ENCODE data around the gene TFPT. TPM values are rescaled to one million over a fixed set of nuclear protein-coding genes. Genes with fewer than 3 reads are reported as not detected.

The TFPT gene, protein sequence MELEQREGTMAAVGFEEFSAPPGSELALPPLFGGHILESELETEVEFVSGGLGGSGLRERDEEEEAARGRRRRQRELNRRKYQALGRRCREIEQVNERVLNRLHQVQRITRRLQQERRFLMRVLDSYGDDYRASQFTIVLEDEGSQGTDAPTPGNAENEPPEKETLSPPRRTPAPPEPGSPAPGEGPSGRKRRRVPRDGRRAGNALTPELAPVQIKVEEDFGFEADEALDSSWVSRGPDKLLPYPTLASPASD
- 10 to 100 TPM; 31.4 to 47.3 TPM for total RNA-seq

DNA sequence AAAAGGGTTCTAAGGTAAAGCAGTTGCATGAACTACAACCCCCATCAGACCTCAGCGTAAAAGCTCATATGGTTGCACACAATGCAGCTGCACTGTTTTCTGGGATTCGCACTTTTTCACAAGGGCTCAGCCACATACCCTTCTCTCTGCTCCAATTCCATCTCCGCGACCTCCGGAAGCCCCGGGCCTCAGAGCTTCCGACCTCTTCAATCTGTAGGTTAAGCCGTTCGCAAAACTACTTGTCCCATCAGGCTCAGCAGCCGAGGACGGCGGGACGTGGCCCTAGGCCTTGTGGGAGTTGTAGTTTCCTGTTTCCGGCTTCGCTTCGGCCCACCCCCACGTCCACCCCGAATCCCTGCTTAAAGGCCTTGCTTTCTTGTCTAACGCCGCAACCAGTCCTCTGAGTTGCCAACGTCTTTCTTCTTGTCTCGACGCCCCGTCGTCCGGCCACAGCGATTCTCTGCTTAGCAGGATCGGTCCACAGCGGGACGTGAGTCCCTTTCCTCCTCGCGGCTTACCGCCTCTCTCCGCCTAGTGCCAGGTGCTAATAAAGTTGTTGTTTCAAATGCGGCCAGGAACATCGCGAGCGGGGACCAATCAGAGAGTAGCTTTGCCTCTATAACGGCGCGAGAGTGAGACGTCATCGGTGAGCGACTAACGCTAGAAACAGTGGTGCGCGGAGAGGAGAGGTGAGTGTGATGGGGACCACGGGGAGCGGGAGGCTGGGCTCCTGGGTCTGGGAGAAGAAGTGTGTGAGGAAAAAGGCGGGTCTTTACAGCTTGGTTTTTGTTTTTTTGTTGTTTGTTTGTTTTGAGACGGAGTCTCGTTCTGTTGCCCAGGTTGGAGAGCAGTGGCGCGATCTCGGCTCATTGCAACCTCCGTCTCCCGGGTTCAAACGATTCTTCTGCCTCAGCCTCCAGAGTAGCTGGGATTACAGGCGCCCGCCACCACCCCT lies at the start of gene TFPT, which contains the start of gene PRPF31:
TFPT (minus strand) TSS at position 549 of the 955 bp plus-strand sequence; CDS start at position 161, 388 bp downstream.
PRPF31 (plus strand) TSS at position 646 of the 955 bp plus-strand sequence. CDS start 2,525 bp downstream, outside the sequence.
- H3K9me3 Mint-ChIP-seq: no peaks in the 10 kb centered on the region
- ATAC-seq (replicated peaks): peak; percentile 96
- peak within 1 kb of the TSS; percentile 94 for H3K27ac Mint-ChIP-seq
- no peaks in the 10 kb centered on the region for H3K27me3 Mint-ChIP-seq
- H3K4me1 Mint-ChIP-seq: peaks cover 18% of the 10 kb centered on the region
- H3K4me3 Mint-ChIP-seq: peak within 1 kb of the TSS; percentile 91
- H3K36me3 Mint-ChIP-seq (ENCODE audit: low read depth): peaks cover 80% of the 10 kb centered on the region

DNA sequence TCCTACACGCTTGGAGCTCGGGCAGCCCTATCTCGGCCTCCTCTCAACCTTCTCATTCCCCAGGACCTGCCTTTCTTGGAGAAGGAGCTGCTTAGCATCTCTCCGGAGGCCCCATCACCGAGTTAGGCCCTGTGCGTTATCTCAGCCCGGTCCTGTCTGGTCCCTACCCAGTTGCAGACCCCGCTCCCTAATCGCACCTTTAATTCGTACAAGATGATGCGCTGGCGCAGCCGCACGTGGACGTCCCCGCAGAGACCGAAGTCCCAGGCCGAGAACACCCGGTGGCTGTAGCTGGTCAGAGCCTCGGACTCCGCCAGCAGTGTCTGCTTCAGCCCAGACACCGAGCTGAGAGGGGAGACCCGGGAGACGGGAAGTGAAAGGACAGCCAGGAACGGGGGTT lies 49.8 kb upstream of the TFPT start:
- Mint-ChIP-seq H3K27ac (no peak overlapping the region), H3K36me3 (ENCODE audit: low read depth) (no peaks in the 10 kb centered on the region), H3K27me3 (no peaks in the 10 kb centered on the region), H3K4me3 (no peak overlapping the region), H3K4me1 (peaks cover 25% of the 10 kb centered on the region), H3K9me3 (no peaks in the 10 kb centered on the region)
- ATAC-seq (replicated peaks): no peak

DNA sequence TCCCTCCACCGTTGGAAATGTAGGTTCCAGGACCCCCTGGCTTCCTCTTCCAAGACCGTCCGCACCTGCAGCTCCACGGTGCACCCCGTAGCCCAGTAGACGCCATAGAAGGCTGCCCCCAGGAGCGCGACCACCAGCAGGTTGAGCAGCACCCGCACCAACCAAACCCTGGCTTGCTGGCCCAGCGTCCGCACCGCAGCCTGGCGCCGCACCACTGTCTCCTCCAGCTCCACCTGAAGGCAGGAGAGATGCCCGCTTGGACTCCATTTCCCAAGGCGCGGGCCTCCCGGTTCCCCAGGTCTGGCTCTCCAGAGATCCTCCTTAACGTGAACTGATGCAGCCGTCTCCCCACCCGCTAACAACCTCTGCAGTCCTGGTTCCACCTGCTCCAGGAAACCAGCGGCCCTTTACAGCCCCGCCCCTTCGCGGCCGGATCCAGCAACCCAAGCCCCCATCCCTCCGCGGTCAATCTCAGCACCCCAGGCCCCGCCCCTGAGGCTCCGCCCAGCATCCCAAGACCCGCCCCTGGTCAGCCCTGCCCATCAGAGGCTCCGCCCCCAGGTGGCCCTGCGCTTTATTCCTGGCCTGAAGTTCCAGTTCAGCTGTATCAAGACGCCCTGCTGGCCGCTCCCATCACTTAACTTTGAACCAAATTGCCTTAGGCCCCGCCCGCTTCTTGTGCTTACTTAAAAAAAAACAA lies 49.1 kb upstream of the TFPT start:
- no peak for ATAC-seq (replicated peaks)
- Mint-ChIP-seq H3K27me3 (no peaks in the 10 kb centered on the region), H3K4me3 (peak overlapping the region; percentile 64), H3K9me3 (no peaks in the 10 kb centered on the region), H3K36me3 (ENCODE audit: low read depth) (peaks cover 4% of the 10 kb centered on the region), H3K27ac (no peak overlapping the region), H3K4me1 (peaks cover 25% of the 10 kb centered on the region)

DNA sequence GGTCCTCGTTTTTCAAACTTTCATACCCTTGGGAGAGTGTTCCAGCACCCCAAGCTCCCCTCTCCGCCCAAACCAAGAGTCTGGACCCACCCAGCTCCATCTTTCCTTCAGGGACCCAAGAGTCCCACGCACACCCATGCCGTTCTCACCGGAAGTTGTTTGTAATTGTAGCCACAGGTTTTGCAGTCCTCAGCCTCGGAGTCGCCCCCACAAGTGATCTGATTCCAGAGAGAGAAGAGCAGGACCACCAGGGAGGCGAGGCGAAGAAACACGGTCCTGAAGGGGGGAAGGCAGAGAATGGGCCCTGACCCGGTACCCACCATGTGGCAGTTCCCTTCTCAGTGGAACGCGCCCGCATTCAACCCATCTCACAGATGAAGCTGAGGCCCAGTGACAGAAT lies 47.4 kb upstream of the TFPT start:
- Mint-ChIP-seq H3K36me3 (ENCODE audit: low read depth) (peaks cover 15% of the 10 kb centered on the region), H3K27me3 (no peaks in the 10 kb centered on the region), H3K4me3 (peak overlapping the region; percentile 95), H3K4me1 (peaks cover 25% of the 10 kb centered on the region), H3K27ac (no peak overlapping the region), H3K9me3 (no peaks in the 10 kb centered on the region)
- no peak for ATAC-seq (replicated peaks)

DNA sequence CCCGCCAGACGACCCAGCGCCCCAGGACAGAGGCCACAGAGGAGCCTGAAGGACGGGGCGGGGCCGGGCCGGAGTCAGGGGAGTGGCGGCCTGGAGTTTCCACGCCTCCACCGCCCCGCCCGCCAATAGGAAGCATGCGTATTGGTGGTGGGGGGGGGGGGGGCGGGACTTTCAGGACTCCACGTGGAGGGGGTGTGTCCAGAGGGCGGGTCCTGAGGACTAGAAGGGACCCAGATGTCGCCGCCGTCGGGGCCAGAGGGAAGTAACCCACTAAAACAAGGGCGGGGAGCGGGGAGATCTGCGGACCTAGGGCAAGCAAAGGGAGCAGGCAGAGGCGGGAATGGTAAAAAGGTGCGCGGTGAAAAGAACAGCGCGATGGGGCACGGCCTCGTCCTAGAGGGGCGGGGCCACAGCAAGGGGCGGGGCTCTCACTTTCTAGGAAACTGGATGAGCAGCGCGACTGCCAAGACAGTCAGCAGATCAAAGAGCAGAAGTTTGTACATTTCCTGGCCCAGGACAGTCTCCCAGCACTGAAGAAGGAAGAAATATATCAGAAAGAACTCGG lies 46.9 kb upstream of the TFPT start:
- peaks cover 25% of the 10 kb centered on the region for H3K4me1 Mint-ChIP-seq

DNA sequence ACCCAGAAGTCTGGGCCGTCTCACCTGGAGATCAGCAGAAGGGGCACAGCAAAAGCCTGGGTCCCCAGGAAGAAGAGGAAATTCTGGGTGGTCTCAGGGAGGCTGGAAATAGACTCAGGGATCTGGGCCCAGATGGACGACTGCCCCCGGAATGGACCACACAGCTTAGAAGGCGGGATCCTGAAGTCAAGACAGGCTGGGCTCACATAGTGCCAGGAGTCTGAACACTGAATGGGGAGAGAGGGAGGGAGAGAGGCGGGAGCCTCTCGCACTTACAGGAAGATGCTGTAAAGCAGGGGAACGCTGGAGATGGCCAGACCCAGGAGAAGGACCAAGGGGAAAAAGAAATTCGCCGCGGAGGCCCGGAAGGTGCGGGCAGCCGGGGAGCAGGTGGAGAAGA lies 45.4 kb upstream of the TFPT start:
- Mint-ChIP-seq H3K4me1 (peaks cover 25% of the 10 kb centered on the region), H3K9me3 (no peaks in the 10 kb centered on the region), H3K27ac (peak overlapping the region; percentile 97), H3K4me3 (peak overlapping the region; percentile 95), H3K27me3 (no peaks in the 10 kb centered on the region), H3K36me3 (ENCODE audit: low read depth) (peaks cover 34% of the 10 kb centered on the region)
- ATAC-seq (replicated peaks): no peak

More for the DNA sequence above, 46.9 kb upstream of the TFPT start:
- H3K27ac Mint-ChIP-seq: no peak overlapping the region
- H3K36me3 Mint-ChIP-seq (ENCODE audit: low read depth): peaks cover 19% of the 10 kb centered on the region
- ATAC-seq (replicated peaks): peak; percentile 10
- H3K9me3 Mint-ChIP-seq: no peaks in the 10 kb centered on the region
- peak overlapping the region; percentile 95 for H3K4me3 Mint-ChIP-seq
- no peaks in the 10 kb centered on the region for H3K27me3 Mint-ChIP-seq

DNA sequence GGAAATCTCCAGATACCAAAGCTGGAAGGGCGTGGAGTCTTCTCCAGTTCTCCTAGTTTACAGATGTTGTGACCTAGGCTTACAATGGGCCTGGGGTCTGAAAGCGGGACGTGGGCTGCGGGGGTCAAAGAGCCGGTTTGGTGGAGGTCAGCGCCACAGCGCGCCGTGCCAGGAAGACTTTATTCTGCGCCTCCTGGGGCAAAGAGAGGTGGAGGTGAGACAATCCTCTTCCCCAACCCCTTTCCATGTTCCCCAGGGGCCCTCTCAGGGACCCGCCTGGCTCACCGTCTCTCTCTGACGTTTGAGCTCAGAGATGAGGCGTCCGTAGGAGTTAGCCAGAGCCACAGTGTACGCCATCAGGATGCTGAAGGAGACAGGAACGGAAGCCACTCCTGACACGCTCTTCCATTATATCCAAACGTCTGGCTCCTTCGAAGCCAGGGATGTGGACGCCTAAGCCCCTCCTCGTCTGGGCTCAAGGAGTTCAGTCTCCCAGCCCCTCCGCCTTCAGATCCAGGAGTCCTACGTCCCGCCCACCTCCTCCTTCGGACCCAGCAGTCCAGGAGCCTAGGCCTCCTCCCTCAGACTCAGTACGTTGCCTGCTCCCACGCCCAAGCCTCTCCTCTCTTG lies 44.8 kb upstream of the TFPT start:
- peaks cover 38% of the 10 kb centered on the region for H3K36me3 Mint-ChIP-seq (ENCODE audit: low read depth)
- no peaks in the 10 kb centered on the region for H3K9me3 Mint-ChIP-seq
- H3K4me3 Mint-ChIP-seq: peak overlapping the region; percentile 95
- H3K27me3 Mint-ChIP-seq: no peaks in the 10 kb centered on the region
- H3K27ac Mint-ChIP-seq: peak overlapping the region; percentile 97
- H3K4me1 Mint-ChIP-seq: peaks cover 25% of the 10 kb centered on the region
- ATAC-seq (replicated peaks): no peak

DNA sequence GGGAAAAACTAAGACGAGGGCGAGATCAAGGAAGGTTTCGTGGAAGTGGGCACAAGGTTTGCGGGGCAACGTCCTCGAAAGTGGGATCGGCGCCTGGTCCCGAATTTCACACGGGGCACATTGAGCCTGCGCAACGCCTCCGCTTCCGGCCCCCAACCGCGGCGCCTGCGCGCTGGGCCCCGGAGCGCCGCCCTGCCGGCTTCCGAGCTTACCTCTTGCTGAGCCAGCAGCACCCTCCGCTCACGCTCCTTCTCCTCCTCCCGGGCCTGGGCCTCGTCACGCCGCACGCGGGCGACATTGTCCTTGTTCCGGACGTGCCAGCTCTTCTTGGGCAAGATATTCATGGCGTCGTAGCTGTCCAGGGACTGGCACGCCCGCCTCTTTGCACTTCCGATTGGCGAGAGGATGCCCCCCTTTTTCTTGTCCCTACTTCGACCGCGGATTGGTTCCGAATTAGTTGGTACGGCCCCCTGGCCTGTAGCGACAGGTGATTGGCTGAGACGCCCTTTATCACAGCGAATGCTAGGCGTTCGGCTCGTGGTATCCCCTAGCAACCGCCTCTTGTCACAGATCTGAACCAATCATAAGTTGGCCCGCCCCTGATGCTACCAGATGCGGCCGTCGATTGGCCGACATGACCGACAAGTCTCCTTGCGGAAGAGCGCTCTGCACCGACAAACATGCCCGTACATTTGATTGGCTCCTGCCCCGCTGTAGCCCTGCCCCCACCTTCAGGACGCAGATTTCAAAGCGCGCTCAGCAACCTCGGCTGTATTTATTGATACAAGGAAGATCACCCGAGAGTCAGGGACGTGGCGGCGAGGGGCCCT lies 44.1 kb upstream of the TFPT start, which contains the start of gene LENG1:
LENG1 (minus strand) TSS at position 370 of the 830 bp plus-strand sequence; CDS start at position 344, 26 bp downstream.
- peak; percentile 95 for ATAC-seq (replicated peaks)
- peaks cover 45% of the 10 kb centered on the region for H3K36me3 Mint-ChIP-seq (ENCODE audit: low read depth)
- H3K27me3 Mint-ChIP-seq: no peaks in the 10 kb centered on the region
- H3K4me3 Mint-ChIP-seq: peak within 1 kb of the TSS; percentile 95
- H3K27ac Mint-ChIP-seq: peak within 1 kb of the TSS; percentile 97
- peaks cover 26% of the 10 kb centered on the region for H3K4me1 Mint-ChIP-seq
- H3K9me3 Mint-ChIP-seq: no peaks in the 10 kb centered on the region

DNA sequence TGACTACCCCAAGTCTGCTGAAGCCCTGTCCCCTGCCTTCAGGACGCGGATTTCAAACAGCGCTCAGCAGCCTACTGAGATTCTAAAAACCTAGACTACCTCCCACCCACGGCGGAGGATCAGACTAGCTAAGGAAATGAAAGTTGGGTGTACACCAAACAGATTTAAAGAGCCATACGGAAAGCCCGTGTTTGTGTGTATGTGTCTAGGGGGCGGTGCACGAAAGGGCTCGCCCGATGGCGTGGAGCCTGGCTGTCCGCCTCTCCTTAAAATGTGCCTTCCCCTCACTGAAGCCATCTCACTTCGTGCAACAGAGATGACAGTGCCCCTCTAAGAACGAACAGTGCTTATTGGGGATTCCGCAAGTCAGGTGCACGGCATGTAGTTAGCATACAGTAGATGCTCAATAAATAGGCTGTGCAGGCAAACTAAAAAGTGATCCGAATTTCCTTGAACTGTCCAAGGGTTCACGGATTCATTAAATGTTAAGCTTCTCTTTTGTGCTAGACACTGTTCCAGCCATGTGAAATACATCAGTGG lies 43.4 kb upstream of the TFPT start:
- peaks cover 22% of the 10 kb centered on the region for H3K4me1 Mint-ChIP-seq
- H3K27ac Mint-ChIP-seq: peak overlapping the region; percentile 97
- no peak for ATAC-seq (replicated peaks)
- H3K36me3 Mint-ChIP-seq (ENCODE audit: low read depth): peaks cover 52% of the 10 kb centered on the region
- no peaks in the 10 kb centered on the region for H3K27me3 Mint-ChIP-seq
- H3K9me3 Mint-ChIP-seq: no peaks in the 10 kb centered on the region
- H3K4me3 Mint-ChIP-seq: peak overlapping the region; percentile 95

DNA sequence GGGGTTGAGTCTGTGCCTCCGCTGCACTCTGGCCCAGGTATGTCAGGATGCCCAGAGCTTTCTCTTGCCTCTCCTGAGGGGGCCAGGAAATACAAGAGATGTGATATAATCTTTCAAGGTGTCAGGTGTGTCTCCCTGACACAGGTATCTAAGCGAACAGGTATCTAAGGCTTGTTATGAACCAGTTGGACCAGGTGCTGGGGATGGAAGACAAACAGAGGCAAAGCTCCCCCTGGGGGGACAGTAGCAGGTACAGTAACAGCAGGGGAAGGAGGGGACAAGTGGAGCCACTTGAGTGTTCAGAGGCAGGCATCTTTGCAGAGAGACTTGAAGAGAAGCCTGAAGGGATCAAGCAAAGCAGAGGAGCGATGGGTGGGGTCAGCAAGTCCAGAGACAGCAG lies 41.5 kb upstream of the TFPT start:
- H3K36me3 Mint-ChIP-seq (ENCODE audit: low read depth): peaks cover 70% of the 10 kb centered on the region
- peaks cover 13% of the 10 kb centered on the region for H3K4me1 Mint-ChIP-seq
- H3K9me3 Mint-ChIP-seq: no peaks in the 10 kb centered on the region
- no peak overlapping the region for H3K27ac Mint-ChIP-seq
- no peak for ATAC-seq (replicated peaks)
- H3K4me3 Mint-ChIP-seq: no peak overlapping the region
- no peaks in the 10 kb centered on the region for H3K27me3 Mint-ChIP-seq

DNA sequence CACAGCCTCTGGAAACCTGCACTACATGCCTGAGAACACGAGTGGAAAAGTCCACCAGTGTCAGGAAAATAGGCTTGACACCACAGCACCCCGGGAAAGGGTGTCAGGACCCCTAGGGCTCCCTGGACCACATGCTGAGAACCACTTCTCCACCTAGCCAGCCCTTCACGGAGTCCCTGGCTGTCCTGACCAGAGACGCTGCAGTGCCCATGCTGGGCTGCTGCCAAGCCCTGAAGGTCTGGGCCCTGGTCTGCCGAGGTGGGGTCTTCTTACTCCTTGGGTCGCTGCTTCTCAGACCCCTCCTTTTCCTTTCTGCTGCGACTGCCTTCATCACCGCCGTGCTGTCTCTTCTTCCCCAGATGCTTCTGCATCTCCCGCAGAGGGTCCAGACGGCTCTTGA lies 41.0 kb upstream of the TFPT start:
- Mint-ChIP-seq H3K4me3 (no peak overlapping the region), H3K27me3 (no peaks in the 10 kb centered on the region), H3K36me3 (ENCODE audit: low read depth) (peaks cover 75% of the 10 kb centered on the region), H3K27ac (no peak overlapping the region), H3K9me3 (no peaks in the 10 kb centered on the region), H3K4me1 (peaks cover 13% of the 10 kb centered on the region)
- no peak for ATAC-seq (replicated peaks)

DNA sequence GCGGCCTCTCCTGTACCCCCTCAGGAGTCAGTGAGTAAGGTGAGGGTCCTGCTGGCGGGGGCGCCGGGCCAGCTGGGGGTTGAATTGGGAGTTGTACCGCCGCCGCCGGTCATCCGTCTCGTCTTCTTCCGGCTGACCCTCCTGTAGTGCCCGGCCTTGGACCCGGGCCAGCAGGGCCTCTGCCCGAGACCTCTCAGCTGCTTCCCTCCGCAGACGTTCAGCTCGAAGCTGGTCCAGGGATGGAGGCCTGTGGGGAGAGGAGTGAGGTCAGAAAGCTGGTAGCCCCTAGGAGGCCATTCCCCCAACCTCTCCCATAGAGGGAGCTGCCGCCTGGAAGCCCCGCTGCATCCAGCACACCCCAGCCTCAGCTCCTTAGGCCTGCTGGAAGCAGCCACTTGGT lies 40.2 kb upstream of the TFPT start:
- Mint-ChIP-seq H3K27me3 (no peaks in the 10 kb centered on the region), H3K27ac (no peak overlapping the region), H3K36me3 (ENCODE audit: low read depth) (peaks cover 83% of the 10 kb centered on the region), H3K4me3 (no peak overlapping the region), H3K4me1 (peaks cover 9% of the 10 kb centered on the region), H3K9me3 (no peaks in the 10 kb centered on the region)
- no peak for ATAC-seq (replicated peaks)
